ENCODE data around the gene ZBTB5.

The ZBTB5 gene

GRCh38 chr9:37452611-37453010 lies 12.6 kb downstream of the ZBTB5 start:
- Histone ChIP-seq H3K4me1 (ENCODE audit: control insufficient read depth in 1 of 2, insufficient read depth in 1 of 2, low read depth in 1 of 2, low read length in 1 of 2) (no peaks in the 10 kb centered on the region), H3K27me3 (no peaks in the 10 kb centered on the region), H3K9me3 (no peaks in the 10 kb centered on the region), H3K4me3 (ENCODE audit: low read depth in 1 of 2, low read length in 1 of 2) (no peak overlapping the region), H3K27ac (no peak overlapping the region), H3K36me3 (no peaks in the 10 kb centered on the region)
- no peak for TF ChIP-seq CTCF (IDR thresholded peaks at IDR 0.05)

DNA sequence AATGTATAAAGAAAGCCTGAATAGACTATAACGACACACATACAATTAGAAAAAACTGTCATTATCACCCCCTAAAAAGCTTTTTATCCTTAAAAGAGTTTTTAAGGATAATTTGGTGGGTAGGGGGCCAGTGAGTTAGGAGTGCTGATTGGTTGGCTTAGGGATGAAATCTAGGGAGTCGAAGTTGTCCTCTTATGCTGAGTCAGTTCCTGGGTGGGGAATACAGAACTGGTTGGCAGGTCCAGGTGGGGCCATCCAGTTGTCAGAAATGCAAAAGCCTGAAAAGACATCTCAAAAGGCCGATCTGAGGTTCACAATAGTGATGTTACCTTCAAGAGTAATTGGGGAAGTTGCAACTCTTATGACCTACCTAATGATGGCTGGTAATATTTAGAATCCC lies 13.6 kb downstream of the ZBTB5 start:
- Histone ChIP-seq H3K27ac (no peak overlapping the region), H3K27me3 (no peaks in the 10 kb centered on the region), H3K9me3 (no peaks in the 10 kb centered on the region), H3K4me1 (ENCODE audit: control insufficient read depth in 1 of 2, insufficient read depth in 1 of 2, low read depth in 1 of 2, low read length in 1 of 2) (no peaks in the 10 kb centered on the region), H3K4me3 (ENCODE audit: low read depth in 1 of 2, low read length in 1 of 2) (no peak overlapping the region), H3K36me3 (no peaks in the 10 kb centered on the region)
- no peak for TF ChIP-seq CTCF (IDR thresholded peaks at IDR 0.05)

DNA sequence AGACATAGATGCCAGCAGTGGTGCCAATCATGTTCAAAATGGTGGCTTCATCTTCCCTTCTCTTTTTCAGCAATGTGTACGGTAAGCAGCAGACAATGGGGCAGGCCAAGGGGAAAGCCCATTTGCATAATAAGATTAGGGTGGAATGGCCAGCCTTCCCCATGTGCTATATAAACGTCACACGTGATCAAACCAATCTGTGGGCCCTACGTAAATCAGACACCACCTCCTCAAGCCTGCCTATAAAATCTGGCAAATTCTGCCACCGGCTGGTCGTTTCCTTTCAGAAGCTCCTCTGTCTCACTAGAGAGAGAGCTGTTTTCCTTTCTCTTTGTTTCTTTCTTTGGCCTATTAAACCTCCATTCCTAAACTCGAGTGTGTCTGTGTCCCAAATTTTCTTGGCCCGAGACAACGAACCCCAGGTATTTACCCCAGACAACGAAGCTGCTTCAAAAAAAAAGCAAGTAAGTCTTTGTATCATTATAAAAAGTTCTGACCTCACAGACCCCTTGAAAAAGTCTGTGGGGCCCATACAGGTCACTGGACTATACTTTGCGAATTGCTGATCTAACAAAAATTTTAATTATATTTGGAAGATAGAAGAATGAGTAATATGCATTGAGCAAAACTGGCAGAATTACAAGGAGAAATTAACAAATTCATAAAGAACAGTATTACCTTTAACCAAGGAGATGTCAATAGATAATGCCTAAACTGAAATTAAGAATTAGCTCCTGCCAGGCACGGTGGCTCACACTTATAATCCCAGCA lies 15.2 kb downstream of the ZBTB5 start:
- Histone ChIP-seq H3K9me3 (no peaks in the 10 kb centered on the region), H3K36me3 (no peaks in the 10 kb centered on the region), H3K27ac (no peak overlapping the region), H3K4me1 (ENCODE audit: control insufficient read depth in 1 of 2, insufficient read depth in 1 of 2, low read depth in 1 of 2, low read length in 1 of 2) (no peaks in the 10 kb centered on the region), H3K27me3 (no peaks in the 10 kb centered on the region), H3K4me3 (ENCODE audit: low read depth in 1 of 2, low read length in 1 of 2) (no peak overlapping the region)
- no peak for TF ChIP-seq CTCF (IDR thresholded peaks at IDR 0.05)

- Histone ChIP-seq H3K9me3 (no peaks in the 10 kb centered on the region), H3K4me3 (ENCODE audit: low read depth in 1 of 2, low read length in 1 of 2) (no peak overlapping the region), H3K36me3 (peaks cover 3% of the 10 kb centered on the region), H3K27ac (no peak overlapping the region), H3K27me3 (no peaks in the 10 kb centered on the region), H3K4me1 (ENCODE audit: control insufficient read depth in 1 of 2, insufficient read depth in 1 of 2, low read depth in 1 of 2, low read length in 1 of 2) (no peaks in the 10 kb centered on the region)
- no peak for TF ChIP-seq CTCF (IDR thresholded peaks at IDR 0.05)
Measured at GRCh38 chr9:37447111-37447510, 18.1 kb downstream of the ZBTB5 start.

- H3K4me3 ChIP-seq (ENCODE audit: low read depth in 1 of 2, low read length in 1 of 2) = no peak overlapping the region
- no peaks in the 10 kb centered on the region for H3K4me1 ChIP-seq (ENCODE audit: control insufficient read depth in 1 of 2, insufficient read depth in 1 of 2, low read depth in 1 of 2, low read length in 1 of 2)
- peaks cover 10% of the 10 kb centered on the region for H3K36me3 ChIP-seq
- TF ChIP-seq CTCF (IDR thresholded peaks at IDR 0.05) = no peak
- no peak overlapping the region for H3K27ac ChIP-seq
- no peaks in the 10 kb centered on the region for H3K9me3 ChIP-seq
- H3K27me3 ChIP-seq = no peaks in the 10 kb centered on the region
Measured at GRCh38 chr9:37446401-37446800, 18.8 kb downstream of the ZBTB5 start.

Data from neutrophil (primary cell).